Measurements from ENCODE around the gene AHCYL2. TPM values are rescaled to one million over a fixed set of nuclear protein-coding genes. Genes with fewer than 3 reads are reported as not detected.
"Not testable (repeated sequence)": the region's sequence is repeated elsewhere in the genome, so short reads cannot be mapped to it uniquely, and the experiment has no call there.

The AHCYL2 gene
- total RNA-seq, 1 donor from 2014 or later = 9.9 TPM

- DNase-seq (ENCODE audit: low spot score) = no peak
Measured at GRCh38 chr7:129443612-129444011, 218.8 kb downstream of the AHCYL2 start.

GRCh38 chr7:129444776-129445175, 219.9 kb downstream of the AHCYL2 start:
- ATAC-seq; DNase-seq (ENCODE audit: low spot score): not testable (repeated sequence)

More at GRCh38 chr7:129443612-129444011, 218.8 kb downstream of the AHCYL2 start:
- no peak for ATAC-seq

GRCh38 chr7:129446925-129447324, 222.1 kb downstream of the AHCYL2 start:
- DNase-seq (ENCODE audit: low spot score); ATAC-seq: not testable (repeated sequence)

- not testable (repeated sequence) for DNase-seq (ENCODE audit: low spot score); ATAC-seq
Measured at GRCh38 chr7:129447445-129447844, 222.6 kb downstream of the AHCYL2 start.

DNA sequence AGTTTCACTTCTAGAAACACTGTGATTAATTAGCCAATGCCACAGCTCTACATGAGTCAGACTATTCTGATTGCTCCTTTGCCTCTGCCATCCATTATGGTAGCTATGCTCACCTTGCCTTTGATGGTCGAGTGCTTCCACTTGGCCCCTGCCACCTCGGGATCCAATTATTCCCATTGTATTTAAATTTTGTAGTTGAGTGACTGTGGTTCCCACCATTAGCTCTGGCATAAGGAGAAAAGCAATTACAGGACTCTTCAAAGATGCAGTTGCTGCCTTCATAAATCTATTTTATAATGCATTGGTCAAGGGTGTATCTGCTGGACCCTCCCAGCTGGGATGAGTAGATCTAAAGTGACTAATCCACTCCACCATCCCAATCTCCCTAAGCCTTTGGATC, 223.8 kb downstream of the AHCYL2 start:
- ATAC-seq; DNase-seq (ENCODE audit: low spot score): not testable (repeated sequence)

DNA sequence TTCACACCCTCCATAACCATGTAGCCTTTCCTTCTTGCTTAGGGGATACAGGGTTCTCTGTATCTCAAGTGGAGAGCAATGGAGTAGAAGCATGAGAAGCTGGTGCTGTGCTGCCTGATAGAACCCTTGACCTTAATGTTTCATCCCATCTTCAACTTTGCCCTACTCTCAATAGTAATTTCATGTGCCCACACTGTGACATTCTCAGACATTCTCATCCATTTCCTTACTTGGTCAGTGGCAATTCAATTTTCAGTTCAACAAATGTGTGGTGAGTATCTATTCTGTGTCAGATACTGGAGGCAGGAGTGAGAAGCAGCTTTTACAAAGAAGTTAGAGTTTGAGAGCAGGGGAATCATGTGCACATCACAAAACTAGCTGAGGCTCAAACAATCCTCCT, 225.5 kb downstream of the AHCYL2 start:
- ATAC-seq = no peak
- DNase-seq (ENCODE audit: low spot score) = no peak

DNA sequence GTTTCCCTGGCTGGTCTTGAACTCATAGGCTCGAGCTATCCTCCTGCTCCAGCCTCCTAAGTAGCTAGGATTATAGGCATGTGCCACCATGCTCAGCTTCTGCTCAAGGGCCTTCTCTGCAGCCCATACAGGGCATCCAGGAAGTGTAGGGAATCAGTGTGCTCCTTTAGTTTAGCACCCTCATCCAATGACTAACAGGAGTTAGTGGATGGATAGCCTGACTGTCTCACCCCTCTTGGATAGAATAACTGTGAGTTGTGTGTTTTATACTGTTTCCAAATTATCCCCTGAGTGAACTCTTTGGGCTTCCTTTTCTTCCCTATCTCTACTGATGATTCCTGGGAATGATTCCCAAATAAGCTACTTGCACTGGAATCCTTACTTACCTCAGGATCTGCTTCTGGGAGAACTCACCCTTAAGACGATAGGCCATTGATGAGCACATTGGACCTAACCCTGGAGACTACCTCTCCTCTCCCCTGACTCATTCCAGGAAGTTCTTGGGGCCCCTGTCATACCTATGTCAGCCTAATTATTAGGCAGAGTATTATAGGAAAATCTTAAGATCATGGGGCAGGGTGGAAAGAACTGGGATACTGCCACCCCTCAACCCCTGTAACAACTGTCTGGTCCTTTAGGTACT, 227.9 kb downstream of the AHCYL2 start:
- DNase-seq (ENCODE audit: low spot score) (no peak), ATAC-seq (no peak)

GRCh38 chr7:129453510-129454248, 228.8 kb downstream of the AHCYL2 start:
- DNase-seq (ENCODE audit: low spot score) (no peak), ATAC-seq (no peak)

- ATAC-seq (no peak), DNase-seq (ENCODE audit: low spot score) (no peak)
Measured at GRCh38 chr7:129454249-129454551, 229.4 kb downstream of the AHCYL2 start.

DNA sequence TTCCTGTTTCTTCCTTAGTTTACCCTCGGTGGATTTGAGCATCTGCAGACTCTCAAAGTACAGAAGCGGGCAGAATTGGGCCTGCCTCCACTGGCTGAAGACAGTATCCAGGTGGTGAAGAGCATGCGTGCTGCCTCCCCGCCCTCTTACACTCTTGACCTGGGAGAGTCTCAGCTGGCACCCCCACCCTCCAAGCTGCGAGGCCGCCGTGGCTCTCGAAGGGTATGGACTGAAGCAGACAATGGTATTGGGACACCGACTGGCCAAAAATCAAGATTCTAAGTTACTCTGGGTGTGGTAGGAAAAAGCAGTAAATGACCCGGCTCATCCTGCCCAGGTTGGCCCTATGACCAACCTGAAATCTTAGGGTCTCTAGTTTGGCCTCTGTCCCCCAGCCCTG, 231.6 kb downstream of the AHCYL2 start:
- DNase-seq (ENCODE audit: low spot score) = no peak
- ATAC-seq = no peak

- DNase-seq (ENCODE audit: low spot score) = no peak
- no peak for ATAC-seq
Measured at GRCh38 chr7:129457101-129457500, 232.3 kb downstream of the AHCYL2 start.

GRCh38 chr7:129458171-129458570, 233.3 kb downstream of the AHCYL2 start:
- DNase-seq (ENCODE audit: low spot score) = no peak
- ATAC-seq = no peak

- DNase-seq (ENCODE audit: low spot score) (no peak), ATAC-seq (no peak)
Measured at GRCh38 chr7:129461809-129462208, 237.0 kb downstream of the AHCYL2 start.

DNA sequence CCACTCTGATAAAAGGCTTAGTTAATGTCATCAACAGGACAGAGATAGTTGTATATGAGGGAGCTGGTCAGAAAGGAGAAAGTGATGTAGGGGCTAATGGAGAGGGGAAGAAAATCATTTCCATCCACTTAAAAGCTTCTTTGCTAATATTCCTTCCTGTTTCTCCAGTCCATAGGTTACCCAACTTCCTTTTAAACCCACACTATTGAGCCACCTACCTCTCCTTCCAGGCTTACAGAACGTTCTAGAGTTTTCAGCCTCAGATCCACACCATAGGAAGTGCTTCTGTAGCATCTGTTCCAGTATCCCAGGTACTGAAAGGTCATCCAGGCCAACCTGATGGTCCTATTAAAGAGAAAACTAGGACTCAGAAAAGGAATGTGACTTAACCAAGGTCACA, 237.6 kb downstream of the AHCYL2 start:
- DNase-seq (ENCODE audit: low spot score) = no peak
- ATAC-seq = no peak

DNA sequence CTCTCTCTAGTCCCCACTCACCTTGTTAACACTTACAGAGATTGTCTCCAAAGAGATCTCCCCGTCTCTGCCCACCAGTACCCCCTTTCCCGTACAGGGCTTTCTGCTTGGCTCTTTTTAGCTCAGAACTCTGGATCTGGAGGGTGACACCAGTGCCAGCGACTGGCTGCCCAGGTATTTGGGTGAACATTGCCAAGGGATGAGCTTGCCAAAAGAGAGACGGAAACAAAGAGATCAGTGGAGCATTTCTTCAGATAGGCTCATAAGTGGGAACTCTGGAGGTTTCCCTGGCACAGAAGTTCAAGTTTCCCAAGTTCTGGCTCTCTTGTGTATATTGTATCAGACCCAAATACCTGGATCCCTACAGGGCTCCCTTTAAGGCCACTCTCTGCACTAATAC, 239.4 kb downstream of the AHCYL2 start:
- ATAC-seq (no peak), DNase-seq (ENCODE audit: low spot score) (no peak)

GRCh38 chr7:129465080-129465479, 240.2 kb downstream of the AHCYL2 start:
- ATAC-seq (no peak), DNase-seq (ENCODE audit: low spot score) (no peak)

DNA sequence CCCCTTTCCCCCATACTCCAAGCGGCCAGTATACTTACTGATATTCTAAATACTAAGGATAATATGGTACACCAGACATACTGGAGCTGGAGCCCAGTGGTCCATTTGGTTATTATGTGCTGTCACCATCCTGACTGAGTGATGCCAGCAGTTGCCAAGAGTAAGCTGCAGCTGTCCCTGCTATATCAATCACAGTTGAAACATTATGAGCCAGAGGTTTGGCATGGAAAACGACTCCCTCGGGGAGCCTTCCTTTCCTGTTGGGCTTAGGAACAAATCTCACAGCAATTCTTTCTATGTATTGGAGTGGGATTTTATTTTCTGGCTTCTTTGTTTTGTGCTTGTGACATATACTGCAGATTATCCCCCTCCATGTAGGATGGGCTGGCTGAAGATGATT, 242.0 kb downstream of the AHCYL2 start:
- no peak for ATAC-seq

GRCh38 chr7:129468087-129468486, 243.3 kb downstream of the AHCYL2 start:
- ATAC-seq (no peak), DNase-seq (ENCODE audit: low spot score) (no peak)

More for the DNA sequence above, 242.0 kb downstream of the AHCYL2 start:
- DNase-seq (ENCODE audit: low spot score) = no peak

DNA sequence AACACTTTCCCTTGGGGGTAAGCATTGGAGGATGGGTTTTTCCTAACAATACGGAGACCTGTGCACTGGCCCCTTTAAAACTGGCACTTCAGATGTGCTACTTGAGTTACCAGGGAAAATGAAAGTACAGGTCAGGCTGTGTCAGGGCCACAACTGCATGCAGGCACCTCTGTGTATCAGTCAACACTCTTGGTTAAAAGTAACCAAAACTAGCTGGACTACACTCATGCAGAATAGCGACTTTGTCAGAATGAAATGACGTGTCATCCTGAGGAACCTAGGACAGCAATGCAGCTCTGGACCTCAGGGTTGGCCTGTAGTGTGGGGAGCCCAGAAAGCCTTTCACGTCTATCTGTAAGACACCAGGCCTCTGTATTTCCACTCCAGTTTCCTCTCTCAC, 243.7 kb downstream of the AHCYL2 start:
- ATAC-seq = no peak
- DNase-seq (ENCODE audit: low spot score) = no peak

DNA sequence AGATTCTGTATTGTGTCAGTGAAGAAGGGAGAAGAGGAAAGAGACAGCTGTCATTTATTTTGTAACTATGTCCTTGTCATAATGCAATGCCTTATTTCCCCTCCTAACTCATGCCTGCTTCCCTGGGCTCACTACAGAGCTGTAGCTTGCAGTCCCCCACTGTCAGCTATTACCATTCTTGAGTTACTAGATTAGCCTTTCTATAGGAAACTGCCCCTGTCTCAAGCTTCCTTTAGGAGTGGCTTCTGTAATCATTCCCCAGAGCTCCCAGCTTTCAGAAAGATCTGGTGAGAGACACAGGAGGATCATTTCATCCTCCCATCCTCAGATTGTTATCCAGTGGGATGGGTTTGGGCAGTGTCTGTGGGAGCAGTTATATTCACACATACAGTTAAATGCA, 245.1 kb downstream of the AHCYL2 start:
- no peak for ATAC-seq
- DNase-seq (ENCODE audit: low spot score) = no peak

- DNase-seq (ENCODE audit: low spot score) (no peak), ATAC-seq (no peak)
Measured at GRCh38 chr7:129470411-129470810, 245.6 kb downstream of the AHCYL2 start.

- no peak for DNase-seq (ENCODE audit: low spot score)
- ATAC-seq = no peak
Measured at GRCh38 chr7:129471402-129471827, 246.6 kb downstream of the AHCYL2 start.

- not testable (repeated sequence) for DNase-seq (ENCODE audit: low spot score); ATAC-seq
Measured at GRCh38 chr7:129475931-129476330, 251.1 kb downstream of the AHCYL2 start.

Measured in left lobe of liver (tissue), 2 donors.